DOHH2 (cell line): ENCODE measurements around the gene VANGL2.

Source experiments
- H3F3A ChIP-seq: fragments of 200-600 bp; sonication (generic), shearing (Covaris generic); 2 replicates; pipeline ENCODE4 v1.6.0; 2016; ENCODE audit warnings: antibody characterized with exemption, mild to moderate bottlenecking; ENCODE audit not compliant: control insufficient read depth, insufficient read depth
- H3K27ac ChIP-seq: fragments of 200-600 bp; sonication (generic); 2 replicates; pipeline ENCODE4 v1.5.1; 2014; ENCODE audit warnings: low read depth, mild to moderate bottlenecking, low read length, moderate library complexity
- H3K27me3 ChIP-seq: fragments of 200-600 bp; sonication (generic); 2 replicates; pipeline ENCODE4 v1.6.1; 2014; ENCODE audit warnings: mild to moderate bottlenecking, low read length, mixed read lengths; ENCODE audit not compliant: control insufficient read depth
- H3K36me3 ChIP-seq: fragments of 200-600 bp; sonication (generic); 2 replicates; pipeline ENCODE4 v1.6.1; 2014; ENCODE audit warnings: mild to moderate bottlenecking, low read length, moderate library complexity, mixed read lengths; ENCODE audit not compliant: control insufficient read depth
- H3K4me1 ChIP-seq: fragments of 200-600 bp; sonication (generic); 2 replicates; pipeline ENCODE4 v1.6.1; 2014; ENCODE audit warnings: mild to moderate bottlenecking, low read length, mixed read lengths; ENCODE audit not compliant: control insufficient read depth
- H3K4me2 ChIP-seq: fragments of 200-600 bp; sonication (generic); 2 replicates; pipeline ENCODE4 v1.6.0; 2014; ENCODE audit warnings: mild to moderate bottlenecking, low read length, moderate library complexity
- H3K4me3 ChIP-seq: fragments of 200-600 bp; sonication (generic); 2 replicates; pipeline ENCODE4 v1.5.1; 2014; ENCODE audit warnings: mild to moderate bottlenecking, low read length, mixed read lengths
- H3K79me2 ChIP-seq: fragments of 200-600 bp; sonication (generic); 2 replicates; pipeline ENCODE4 v1.6.1; 2014; ENCODE audit warnings: mild to moderate bottlenecking, low read length, mixed read lengths; ENCODE audit not compliant: control insufficient read depth
- H3K9me2 ChIP-seq: fragments of 200-600 bp; sonication (generic); replicated peaks from 2 replicates; pipeline ENCODE4 v1.6.1; 2014; ENCODE audit warnings: mild to moderate bottlenecking, low read length, mixed read lengths; ENCODE audit not compliant: control insufficient read depth
- H3K9me3 ChIP-seq: fragments of 200-600 bp; sonication (generic); 2 replicates; pipeline ENCODE4 v1.6.1; 2014; ENCODE audit warnings: antibody characterized with exemption, low read length, mixed read lengths; ENCODE audit not compliant: control insufficient read depth, insufficient read depth
- H4K20me1 ChIP-seq: fragments of 200-600 bp; sonication (generic); 2 replicates; pipeline ENCODE4 v1.6.0; 2014; ENCODE audit warnings: low read depth, mild to moderate bottlenecking, antibody characterized with exemption, low read length, moderate library complexity; ENCODE audit not compliant: control insufficient read depth, insufficient read depth
- CTCF ChIP-seq: fragments of 200-600 bp; sonication (generic); IDR thresholded peaks from one replicate; pipeline ENCODE4 v1.5.1; 2014; ENCODE audit warnings: antibody characterized with exemption, mild to moderate bottlenecking, low read depth, low read length; ENCODE audit not compliant: poor library complexity, severe bottlenecking
- EZH2phosphoT487 ChIP-seq: fragments of 200-600 bp; sonication (generic); IDR thresholded peaks from 2 replicates; pipeline ENCODE4 v1.6.1; 2017; ENCODE audit warnings: borderline replicate concordance, mild to moderate bottlenecking, antibody characterized with exemption, low read length, moderate library complexity, mixed read lengths

VANGL2 gene

GRCh38 chr1:160399544-160400222 lies 681 bp upstream of the VANGL2 start:
- Histone ChIP-seq H3K27ac (no peak overlapping the region), H3K4me1 (peaks cover 12% of the 10 kb centered on the region), H3K36me3 (no peaks in the 10 kb centered on the region), H4K20me1 (no peaks in the 10 kb centered on the region), H3K79me2 (no peaks in the 10 kb centered on the region), H3K4me2 (peak overlapping the region; percentile 75), H3K9me2 (no peaks in the 10 kb centered on the region), H3K27me3 (peaks cover 53% of the 10 kb centered on the region), H3F3A (no peaks in the 10 kb centered on the region), H3K4me3 (peak overlapping the region; percentile 67), H3K9me3 (no peaks in the 10 kb centered on the region)
- TF ChIP-seq EZH2phosphoT487 (no peak), CTCF (no peak)

- TF ChIP-seq CTCF (no peak), EZH2phosphoT487 (peak; percentile 89; the same call in 1 of the 2 replicates)
- H4K20me1 ChIP-seq = no peaks in the 10 kb centered on the region
- H3K9me3 ChIP-seq = no peaks in the 10 kb centered on the region
- peaks cover 46% of the 10 kb centered on the region for H3K27me3 ChIP-seq
- H3K79me2 ChIP-seq = no peaks in the 10 kb centered on the region
- no peak overlapping the region for H3K27ac ChIP-seq
- H3K4me1 ChIP-seq = peaks cover 12% of the 10 kb centered on the region
- H3K4me2 ChIP-seq = peak overlapping the region; percentile 75
- peak overlapping the region; percentile 77 for H3K4me3 ChIP-seq
- no peaks in the 10 kb centered on the region for H3F3A ChIP-seq
- H3K9me2 ChIP-seq = no peaks in the 10 kb centered on the region
- no peaks in the 10 kb centered on the region for H3K36me3 ChIP-seq
Measured at GRCh38 chr1:160400646-160401486, 502 bp downstream of the VANGL2 start.

- no peaks in the 10 kb centered on the region for H3K9me2 ChIP-seq
- H3K4me1 ChIP-seq = peaks cover 12% of the 10 kb centered on the region
- peak overlapping the region; percentile 75 for H3K4me2 ChIP-seq
- H3K4me3 ChIP-seq = peak overlapping the region; percentile 77
- H3F3A ChIP-seq = no peaks in the 10 kb centered on the region
- no peak for TF ChIP-seq EZH2phosphoT487
- TF ChIP-seq CTCF = no peak
- H4K20me1 ChIP-seq = no peaks in the 10 kb centered on the region
- H3K9me3 ChIP-seq = no peaks in the 10 kb centered on the region
- H3K36me3 ChIP-seq = no peaks in the 10 kb centered on the region
- H3K27ac ChIP-seq = no peak overlapping the region
- no peaks in the 10 kb centered on the region for H3K79me2 ChIP-seq
- H3K27me3 ChIP-seq = peaks cover 46% of the 10 kb centered on the region
Measured at GRCh38 chr1:160401487-160401805, 1.1 kb downstream of the VANGL2 start.
